Measurements from ENCODE around the gene RHEB. TPM values are rescaled to one million over a fixed set of nuclear protein-coding genes. Genes with fewer than 3 reads are reported as not detected.
A peak's percentile ranks its signal among the peaks of the same experiment; 100 is the strongest.

RHEB gene
- total and polyA plus RNA-seq, 2 of the 4 experiments (the other 2 are of a cell fraction), result 19.7 to 67.2 TPM

DNA sequence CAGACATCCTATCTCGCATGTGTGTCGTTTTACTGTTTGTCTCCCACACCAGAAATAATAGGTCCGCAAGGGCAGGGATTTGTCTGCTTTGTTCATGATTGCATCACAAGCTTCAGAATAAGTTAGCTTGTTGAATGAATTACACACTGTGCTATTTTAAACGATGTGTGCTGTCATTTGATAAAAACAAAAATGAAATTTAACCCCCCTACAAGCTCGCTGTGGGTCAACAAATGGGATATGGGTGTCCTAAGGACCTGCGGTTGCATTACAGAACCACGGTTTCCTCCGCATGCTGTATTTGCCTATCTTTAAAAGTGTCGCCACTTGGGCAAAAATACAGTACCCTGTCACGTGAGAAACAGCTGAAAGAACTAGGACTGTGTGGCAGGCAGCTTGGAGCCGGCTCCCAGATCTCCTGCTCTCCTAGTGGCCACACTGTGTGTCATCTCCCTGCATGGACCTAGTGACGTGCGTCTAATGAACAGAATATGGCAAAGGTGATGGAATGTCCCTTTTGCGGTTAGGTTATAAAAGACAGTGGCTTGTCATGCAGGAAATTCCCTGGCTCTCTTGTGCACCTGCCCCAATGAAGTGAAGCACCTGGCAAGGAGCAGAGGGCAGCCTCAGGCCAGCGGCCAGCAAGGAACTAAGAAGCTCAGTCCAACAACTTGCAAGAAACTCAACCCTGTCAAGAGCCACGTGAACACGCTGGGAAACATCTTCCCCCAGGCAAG, 46.9 kb downstream of the RHEB start:
- H3K9me3 ChIP-seq (ENCODE audit: control insufficient read depth, insufficient read depth, low read length), result no peaks in the 10 kb centered on the region
- no peak overlapping the region for H3K4me3 ChIP-seq (ENCODE audit: insufficient read depth, low read depth, low read length)
- no peak overlapping the region for H2AFZ ChIP-seq (replicated peaks; ENCODE audit: low read length, poor library complexity)
- DNase-seq, result no peak
- dilution Hi-C loops (cut with HindIII; ENCODE audit: low sequenced_read_pairs, unreplicated experiment), result no loop called here
- H4K91ac ChIP-seq (ENCODE audit: insufficient read depth, low read depth, low read length), result no peak overlapping the region
- H3K9me1 ChIP-seq (ENCODE audit: insufficient read depth, low read length), result peaks cover 28% of the 10 kb centered on the region
- POLR2A ChIA-PET (ENCODE audit: unreplicated experiment), result interaction anchor here (0.5 kb wide), 1 partner anchor 32 kb away, joined by 3 read pairs; no protein-coding TSS in a partner anchor
- peaks cover 12% of the 10 kb centered on the region for H3K4me1 ChIP-seq (ENCODE audit: control insufficient read depth, insufficient read depth, low read length)
- intact Hi-C loops (cut with micrococcal nuclease), result no loop called here
- H3K27ac ChIP-seq (ENCODE audit: insufficient read depth, low read length), result no peak overlapping the region
- H3K23ac ChIP-seq (ENCODE audit: low read depth, low read length), result peak overlapping the region; percentile 78; the same call in 1 of the 2 replicates
- H2AK9ac ChIP-seq (replicated peaks; ENCODE audit: low read depth, low read length, poor library complexity), result no peak overlapping the region
- no peak overlapping the region for H3K56ac ChIP-seq (ENCODE audit: extremely low read depth, insufficient read depth, low read length)
- H2BK15ac ChIP-seq (ENCODE audit: low read depth, low read length), result no peak overlapping the region
- peaks cover 28% of the 10 kb centered on the region for H3K36me3 ChIP-seq (ENCODE audit: control insufficient read depth, insufficient read depth, low read length)
- H4K8ac ChIP-seq (ENCODE audit: low read depth in 2 of 2, low read length in 2 of 2), result no peak overlapping the region
- peaks cover 56 to 66% of the 10 kb centered on the region in 2 experiments for H3K79me1 ChIP-seq (ENCODE audit: low read depth in 1 of 2, low read length in 2 of 2)
- no peaks in the 10 kb centered on the region for H3K27me3 ChIP-seq (ENCODE audit: control insufficient read depth, insufficient read depth, low read length)
- TF ChIP-seq NFE2L2 (IDR thresholded peaks at IDR 0.05; ENCODE audit: low read depth, low read length), result no peak
- TF ChIP-seq, protein P1, sequence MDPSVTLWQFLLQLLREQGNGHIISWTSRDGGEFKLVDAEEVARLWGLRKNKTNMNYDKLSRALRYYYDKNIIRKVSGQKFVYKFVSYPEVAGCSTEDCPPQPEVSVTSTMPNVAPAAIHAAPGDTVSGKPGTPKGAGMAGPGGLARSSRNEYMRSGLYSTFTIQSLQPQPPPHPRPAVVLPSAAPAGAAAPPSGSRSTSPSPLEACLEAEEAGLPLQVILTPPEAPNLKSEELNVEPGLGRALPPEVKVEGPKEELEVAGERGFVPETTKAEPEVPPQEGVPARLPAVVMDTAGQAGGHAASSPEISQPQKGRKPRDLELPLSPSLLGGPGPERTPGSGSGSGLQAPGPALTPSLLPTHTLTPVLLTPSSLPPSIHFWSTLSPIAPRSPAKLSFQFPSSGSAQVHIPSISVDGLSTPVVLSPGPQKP (IDR thresholded peaks at IDR 0.05; ENCODE audit: borderline replicate concordance, low read depth, low read length), result no peak
- TF ChIP-seq MAFK (IDR thresholded peaks at IDR 0.05; ENCODE audit: low read depth, low read length), result no peak
- peak; percentile 71 for TF ChIP-seq CEBPB (IDR thresholded peaks at IDR 0.05; ENCODE audit: low read depth, low read length)
- no peak overlapping the region for H3K18ac ChIP-seq (ENCODE audit: low read depth, low read length)
- H2BK5ac ChIP-seq (ENCODE audit: low read depth, low read length, poor library complexity, severe bottlenecking), result no peak overlapping the region
- BruUV-seq (replicated peaks), result no TSS peak
- no peak for ATAC-seq (ENCODE audit: low read depth)
- H3K9ac ChIP-seq (ENCODE audit: low read depth, low read length), result no peak overlapping the region
- H3K4me2 ChIP-seq (ENCODE audit: low read depth, low read length), result no peak overlapping the region
- in situ Hi-C loops (cut with MboI; ENCODE audit: low sequenced_read_pairs), result loop anchor here (25.0 kb wide), 1 partner anchor 289 kb away; no protein-coding TSS in a partner anchor
- H2AK5ac ChIP-seq (ENCODE audit: low read depth, low read length), result no peak overlapping the region; the same call in 1 of the 2 replicates
- no peak overlapping the region for H4K5ac ChIP-seq (ENCODE audit: low read depth, low read length)
- CTCF ChIA-PET, result interaction anchor here (1.1 to 1.4 kb wide), 2 partner anchors 10 to 12 kb away, joined by 3 to 4 read pairs; no protein-coding TSS in a partner anchor
- H3K4ac ChIP-seq (ENCODE audit: low read depth, low read length), result no peak overlapping the region
- peaks cover 26% of the 10 kb centered on the region for H4K20me1 ChIP-seq (ENCODE audit: insufficient read depth, low read length)
- H3K14ac ChIP-seq (replicated peaks; ENCODE audit: low read depth, low read length), result peak overlapping the region; percentile 31; the same call in 1 of the 2 replicates
- H2BK120ac ChIP-seq (ENCODE audit: low read depth, low read length), result no peak overlapping the region
- WGBS, 2 experiments (ENCODE audit: extremely low coverage in 2 of 2, insufficient read length in 1 of 2), result 100% methylated on average over 4 of the region's 17 CpGs; no CpG with 5 or more reads in 1 of the 2 experiments
- no peak overlapping the region for H2BK20ac ChIP-seq (ENCODE audit: low read depth, low read length)
